HK-2 (cell line): ENCODE measurements around the gene BRAF.
"Not testable (repeated sequence)": the region's sequence is repeated elsewhere in the genome, so short reads cannot be mapped to it uniquely, and the experiment has no call there.

Experiments
- DNase-seq: peaks from one replicate; pipeline ENCODE4 v3.0.0-alpha.2; 2018; ENCODE audit not compliant: unreplicated experiment

The BRAF gene

GRCh38 chr7:140877249-140877524, 47.5 kb downstream of the BRAF start:
- DNase-seq: no peak

GRCh38 chr7:140876519-140877248, 48.0 kb downstream of the BRAF start:
- DNase-seq: no peak

GRCh38 chr7:140873434-140873833, 51.3 kb downstream of the BRAF start:
- DNase-seq: no peak

GRCh38 chr7:140870003-140870402, 54.7 kb downstream of the BRAF start:
- DNase-seq: no peak

- DNase-seq: no peak
Observed at GRCh38 chr7:140869430-140869829, 55.3 kb downstream of the BRAF start.

GRCh38 chr7:140867467-140868462, 57.0 kb downstream of the BRAF start:
- DNase-seq: no peak

GRCh38 chr7:140866926-140867325, 57.8 kb downstream of the BRAF start:
- no peak for DNase-seq

GRCh38 chr7:140864732-140865131, 60.0 kb downstream of the BRAF start:
- no peak for DNase-seq

GRCh38 chr7:140863867-140864266, 60.9 kb downstream of the BRAF start:
- DNase-seq: no peak

GRCh38 chr7:140863184-140863583, 61.5 kb downstream of the BRAF start:
- DNase-seq: no peak

GRCh38 chr7:140857048-140857447, 67.7 kb downstream of the BRAF start:
- no peak for DNase-seq

GRCh38 chr7:140841166-140841715, 83.5 kb downstream of the BRAF start:
- DNase-seq: no peak

- no peak for DNase-seq
Observed at GRCh38 chr7:140831724-140832123, 93.0 kb downstream of the BRAF start.

GRCh38 chr7:140829720-140830119, 95.0 kb downstream of the BRAF start:
- no peak for DNase-seq

- no peak for DNase-seq
Observed at GRCh38 chr7:140828741-140829140, 96.0 kb downstream of the BRAF start.

- DNase-seq: not testable (repeated sequence)
Observed at GRCh38 chr7:140817383-140817782, 107.3 kb downstream of the BRAF start.

- DNase-seq: peak; percentile 42
Observed at GRCh38 chr7:140810830-140811556, 113.7 kb downstream of the BRAF start.

- DNase-seq: no peak
Observed at GRCh38 chr7:140810385-140810784, 114.3 kb downstream of the BRAF start.

- DNase-seq: no peak
Observed at GRCh38 chr7:140778975-140779374, 145.8 kb downstream of the BRAF start.

- no peak for DNase-seq
Observed at GRCh38 chr7:140778568-140778967, 146.2 kb downstream of the BRAF start.

GRCh38 chr7:140774371-140774770, 150.4 kb downstream of the BRAF start:
- DNase-seq: no peak

GRCh38 chr7:140773104-140773503, 151.6 kb downstream of the BRAF start:
- no peak for DNase-seq
